T-helper 2 cell treated with Interferon-gamma antibody and Interleukin-4, amounts not matched to agents 100 ng/mL and 5 ng/mL, for 36 hours (primary cell): ENCODE data around the gene JAKMIP1. TPM values are rescaled to one million over a fixed set of nuclear protein-coding genes. Genes with fewer than 3 reads are reported as not detected.
"Not testable (repeated sequence)": the region's sequence is repeated elsewhere in the genome, so short reads cannot be mapped to it uniquely, and the experiment has no call there.

ENCODE experiments used
- intact Hi-C: fragments of 100-400 bp; cut with micrococcal nuclease; formaldehyde crosslinking; loops from one replicate; pipeline ENCODE4 v1.15.1; 2023
- total RNA-seq: library from RNA; stranded (reverse); gene quantifications from 2 replicates; pipeline ENCODE4 v1.2.3, GENCODE V29; 2022

JAKMIP1 gene
- total RNA-seq, 1 donor from 2014 or later: 18.5 TPM

DNA sequence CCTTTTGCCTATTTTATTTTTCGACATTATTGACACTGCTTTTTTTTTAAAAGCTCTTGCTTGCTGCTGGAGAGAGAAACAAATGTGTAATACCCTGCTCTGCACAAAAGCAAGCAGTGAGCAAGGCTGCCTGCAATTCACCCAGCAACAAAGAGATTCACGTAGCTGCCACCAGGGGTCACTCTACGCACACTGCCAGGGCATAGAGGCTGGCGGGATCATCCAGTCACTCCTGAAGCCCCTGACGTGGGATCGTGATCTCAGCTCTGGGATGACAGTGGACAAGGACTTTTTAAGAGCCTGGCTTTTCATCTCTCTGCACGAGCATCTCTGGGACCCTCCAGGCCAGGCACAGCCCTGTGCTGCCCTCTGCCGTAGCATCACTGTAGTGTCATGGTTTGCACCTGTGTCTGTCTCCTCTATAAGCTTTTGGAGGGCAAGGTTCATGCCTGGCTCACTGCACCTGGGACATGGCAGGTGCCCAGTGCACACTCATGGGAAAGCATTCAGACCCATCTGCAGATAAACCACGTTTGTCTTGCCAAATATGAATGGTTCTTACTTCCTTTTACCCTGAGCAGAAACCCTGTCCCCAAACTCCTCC lies 201.9 kb downstream of the JAKMIP1 start:
- intact Hi-C loops: loop anchor here (1.0 kb wide), 3 partner anchors 252 to 333 kb away; no protein-coding TSS in a partner anchor

DNA sequence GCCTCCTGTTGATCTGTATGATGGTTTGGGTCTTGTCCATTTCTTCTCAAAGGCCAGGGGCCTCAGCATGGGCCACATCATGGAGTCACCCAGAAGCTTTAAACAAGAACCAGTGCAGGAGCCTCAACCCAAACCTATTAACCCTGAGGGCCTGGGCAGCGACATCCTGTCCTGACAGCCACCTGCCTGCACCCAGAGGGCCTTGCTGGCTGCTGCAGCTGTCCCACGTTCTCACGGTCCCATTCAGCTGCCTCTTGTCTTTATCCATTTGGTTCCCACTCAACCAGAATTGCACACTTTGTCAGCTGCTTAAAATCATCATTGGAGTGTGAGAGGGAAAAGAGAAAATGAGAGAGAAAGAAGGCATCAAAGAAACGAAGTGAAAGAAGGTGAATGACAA lies 203.7 kb downstream of the JAKMIP1 start:
- intact Hi-C loops: no loop called here

DNA sequence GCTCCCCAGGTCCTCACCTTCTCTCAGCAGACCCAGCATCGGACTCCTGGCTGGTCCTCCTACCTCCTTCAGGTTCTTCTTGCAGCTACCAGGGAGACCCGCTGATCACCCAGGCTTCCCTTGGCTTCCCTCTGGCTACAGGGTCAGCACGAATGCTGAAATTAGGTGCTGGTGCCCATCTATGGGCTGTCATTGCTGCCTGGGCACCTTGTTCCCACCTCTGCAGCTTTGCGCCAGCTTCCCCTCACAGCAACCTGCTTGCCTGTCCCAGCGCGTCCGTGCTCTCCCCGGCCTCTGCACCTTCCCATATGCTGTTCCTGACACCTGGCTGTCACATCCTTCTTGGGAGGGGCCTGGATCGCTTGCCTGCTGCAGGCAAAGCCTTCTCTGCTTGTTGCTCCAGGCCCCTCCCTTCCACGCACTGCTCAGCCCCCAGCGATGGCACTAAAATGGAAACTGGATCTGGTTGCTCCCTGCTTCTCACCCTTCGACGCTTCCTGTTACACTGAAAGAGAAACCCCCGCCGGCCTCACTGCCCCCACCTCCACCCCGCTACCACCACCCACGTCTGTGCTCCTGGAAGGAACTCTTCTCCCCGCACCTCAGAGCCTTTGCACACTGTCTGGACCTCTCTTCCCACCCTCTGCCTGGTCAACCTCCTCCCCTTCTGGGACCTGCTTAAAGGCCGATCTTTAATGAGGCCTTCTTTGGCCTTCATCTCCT lies 204.3 kb downstream of the JAKMIP1 start:
- intact Hi-C loops: no loop called here

DNA sequence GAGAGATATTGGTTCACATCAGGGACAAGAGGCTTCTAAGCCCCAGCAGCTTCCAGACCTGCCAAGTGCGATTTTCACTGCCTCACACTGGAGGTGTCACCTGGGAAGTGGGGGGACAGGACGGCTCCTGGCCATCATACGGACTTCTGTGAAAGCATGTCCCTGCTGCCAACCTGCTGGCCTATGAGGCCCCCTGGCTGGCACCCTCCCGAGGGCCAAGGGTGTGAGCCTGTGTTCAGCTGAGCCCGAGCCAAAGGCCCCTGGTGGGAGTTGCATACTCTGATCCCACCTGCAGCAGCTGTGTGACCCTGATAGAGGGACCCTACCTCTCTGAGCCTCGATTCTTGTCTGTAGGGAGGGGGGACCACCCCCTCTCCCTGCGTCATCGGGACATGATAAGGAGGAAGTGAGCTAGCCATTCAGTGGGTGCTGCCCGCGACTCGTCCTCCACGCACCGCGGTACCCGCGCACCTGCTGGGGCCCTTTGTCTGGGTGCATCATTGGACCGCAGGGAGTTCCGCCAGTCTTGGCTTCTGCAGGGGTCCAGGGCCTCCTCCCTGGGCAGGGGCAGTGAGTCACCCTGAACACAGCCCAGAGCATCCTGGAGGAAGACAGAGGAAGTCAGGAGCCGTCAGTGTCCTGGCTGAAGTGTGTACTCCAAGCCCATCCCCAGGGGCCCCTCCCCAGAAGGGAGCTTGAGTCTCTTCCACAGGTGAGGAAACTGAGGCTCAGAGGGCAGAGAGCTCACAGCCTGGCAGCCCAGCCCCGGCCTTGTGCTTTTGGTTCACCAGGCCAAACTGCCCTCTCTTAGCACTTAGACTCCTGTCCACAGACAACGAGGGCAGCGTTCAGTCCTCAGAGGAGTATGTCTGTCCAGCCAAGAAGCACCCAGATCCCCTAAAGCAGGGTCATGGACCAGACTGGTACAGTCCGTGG lies 206.2 kb downstream of the JAKMIP1 start:
- intact Hi-C loops: no loop called here

DNA sequence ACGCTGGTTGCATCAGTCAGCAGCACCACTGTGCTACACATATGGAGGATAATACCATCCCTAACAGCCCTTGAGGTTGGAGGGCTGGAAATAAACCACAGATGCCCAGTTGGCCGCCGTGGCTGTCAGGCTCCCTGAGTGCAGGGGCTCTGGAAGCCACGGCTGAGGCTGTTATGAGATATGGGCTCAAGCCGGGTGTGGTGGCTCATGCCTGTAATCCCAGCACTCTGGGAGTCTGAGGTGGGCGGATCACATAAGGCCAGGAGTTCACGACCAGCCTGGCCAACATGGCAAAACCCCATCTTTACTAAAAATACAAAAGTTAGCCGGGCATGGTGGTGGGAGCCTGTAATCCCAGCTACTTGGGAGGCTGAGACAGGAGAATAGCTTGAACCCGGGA lies 207.0 kb downstream of the JAKMIP1 start:
- intact Hi-C loops: not testable (repeated sequence)

DNA sequence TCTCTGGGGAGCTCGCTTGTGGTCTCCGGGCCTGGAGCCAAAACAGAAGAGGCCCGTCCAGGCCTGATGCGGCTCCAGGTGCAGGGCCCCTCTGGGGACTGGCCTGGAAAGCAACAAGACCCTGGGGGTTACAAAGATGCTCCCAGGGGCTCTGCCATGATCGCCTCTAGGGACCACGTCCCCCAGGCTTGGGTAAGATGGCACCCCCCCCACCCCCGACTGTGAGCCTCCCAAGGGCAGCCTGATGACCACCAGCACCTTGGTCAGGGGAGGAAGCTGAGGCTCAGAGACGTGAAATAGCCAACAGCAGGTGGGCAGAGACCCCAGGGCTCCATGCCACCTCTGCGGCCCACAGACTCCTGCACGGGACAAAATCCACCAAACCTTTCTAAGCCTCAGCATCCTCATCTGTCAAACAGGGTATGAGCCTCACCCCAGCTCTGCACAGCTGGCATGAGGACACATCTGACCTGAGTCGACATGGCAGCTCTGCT lies 207.5 kb downstream of the JAKMIP1 start:
- intact Hi-C loops: no loop called here

DNA sequence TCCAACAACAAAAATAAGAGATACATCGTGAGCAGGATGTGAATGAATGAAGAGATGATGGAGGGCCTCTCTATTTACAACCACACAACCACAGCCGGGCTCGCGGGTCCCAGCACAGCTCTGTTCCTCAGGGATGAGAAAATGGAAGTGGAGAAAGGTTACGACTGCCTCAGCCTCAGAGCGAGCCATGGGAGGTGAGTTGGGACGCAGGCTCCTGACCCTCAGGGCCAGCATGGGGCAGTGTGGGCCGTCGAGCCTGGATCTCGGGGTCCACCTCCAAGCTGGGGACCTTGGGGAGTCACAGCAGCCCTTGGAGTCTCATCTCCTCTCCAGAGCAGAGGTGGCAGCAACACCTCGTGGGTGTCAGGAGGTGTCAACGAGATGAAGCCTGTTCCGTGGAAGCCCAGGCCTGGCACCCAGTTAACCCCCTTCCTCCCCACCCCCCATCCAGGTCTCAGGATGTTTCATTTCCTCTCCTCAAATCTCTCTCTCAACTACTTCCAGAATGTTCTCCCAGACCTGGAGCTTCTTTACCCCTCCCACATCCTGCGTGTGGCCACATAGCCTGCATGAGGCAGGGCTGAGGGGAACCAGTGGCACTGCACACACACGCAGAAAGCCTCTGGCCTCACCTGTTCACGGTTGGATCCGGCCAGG lies 208.1 kb downstream of the JAKMIP1 start:
- intact Hi-C loops: no loop called here

DNA sequence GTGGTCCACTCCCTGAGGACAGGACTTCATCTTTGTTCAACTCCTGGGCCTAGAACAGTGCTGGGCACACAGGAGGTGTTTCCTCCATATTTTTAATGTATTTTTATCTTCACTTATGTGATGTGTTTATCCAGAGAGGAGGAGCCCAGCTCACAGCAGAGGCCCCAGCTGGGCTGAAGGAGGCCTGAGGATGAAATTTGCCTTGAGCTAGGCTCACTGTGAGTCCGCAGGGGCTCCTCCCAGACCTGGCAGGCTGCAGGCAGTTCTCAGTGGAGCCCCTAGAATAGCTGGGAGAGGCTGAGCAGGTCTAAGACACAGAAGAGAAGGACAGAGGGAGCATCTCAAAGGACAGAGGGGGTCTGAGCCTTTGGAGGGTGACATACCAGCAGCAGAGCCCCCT lies 208.9 kb downstream of the JAKMIP1 start:
- intact Hi-C loops: no loop called here

DNA sequence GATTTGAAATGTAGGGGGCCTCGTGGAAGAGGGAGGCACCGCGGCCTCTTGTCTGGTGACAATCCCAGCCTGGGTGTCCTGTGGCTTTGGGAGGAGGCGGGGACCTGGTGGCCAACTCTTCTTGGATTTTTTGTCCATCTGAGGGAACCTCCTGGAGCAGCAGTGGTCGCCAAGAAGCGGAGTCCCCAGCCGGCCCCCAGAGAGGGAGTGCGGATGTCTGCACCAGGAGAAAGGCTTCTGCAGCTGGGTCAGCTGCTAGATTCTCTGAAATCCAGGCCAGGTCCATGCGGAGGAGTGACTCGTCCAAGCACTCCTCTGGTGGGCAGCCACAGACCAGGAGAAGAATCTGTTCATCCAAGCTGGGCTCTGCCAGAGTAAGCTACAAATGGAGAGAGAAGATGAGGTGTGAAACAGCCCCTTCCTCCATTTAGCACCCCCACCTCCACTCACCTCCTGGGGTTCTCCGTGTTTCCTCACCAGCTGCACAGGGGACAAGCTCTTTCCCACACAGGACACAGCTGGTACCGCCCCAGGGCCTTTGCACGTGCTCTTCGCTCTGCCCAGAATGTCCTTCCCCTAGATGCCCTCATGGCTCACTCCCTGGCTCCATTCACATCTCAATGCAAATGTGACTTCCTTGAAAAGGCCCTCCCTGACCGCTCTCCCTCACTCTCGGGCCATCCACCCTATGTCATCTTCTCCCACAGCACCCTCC lies 209.7 kb downstream of the JAKMIP1 start:
- intact Hi-C loops: no loop called here

DNA sequence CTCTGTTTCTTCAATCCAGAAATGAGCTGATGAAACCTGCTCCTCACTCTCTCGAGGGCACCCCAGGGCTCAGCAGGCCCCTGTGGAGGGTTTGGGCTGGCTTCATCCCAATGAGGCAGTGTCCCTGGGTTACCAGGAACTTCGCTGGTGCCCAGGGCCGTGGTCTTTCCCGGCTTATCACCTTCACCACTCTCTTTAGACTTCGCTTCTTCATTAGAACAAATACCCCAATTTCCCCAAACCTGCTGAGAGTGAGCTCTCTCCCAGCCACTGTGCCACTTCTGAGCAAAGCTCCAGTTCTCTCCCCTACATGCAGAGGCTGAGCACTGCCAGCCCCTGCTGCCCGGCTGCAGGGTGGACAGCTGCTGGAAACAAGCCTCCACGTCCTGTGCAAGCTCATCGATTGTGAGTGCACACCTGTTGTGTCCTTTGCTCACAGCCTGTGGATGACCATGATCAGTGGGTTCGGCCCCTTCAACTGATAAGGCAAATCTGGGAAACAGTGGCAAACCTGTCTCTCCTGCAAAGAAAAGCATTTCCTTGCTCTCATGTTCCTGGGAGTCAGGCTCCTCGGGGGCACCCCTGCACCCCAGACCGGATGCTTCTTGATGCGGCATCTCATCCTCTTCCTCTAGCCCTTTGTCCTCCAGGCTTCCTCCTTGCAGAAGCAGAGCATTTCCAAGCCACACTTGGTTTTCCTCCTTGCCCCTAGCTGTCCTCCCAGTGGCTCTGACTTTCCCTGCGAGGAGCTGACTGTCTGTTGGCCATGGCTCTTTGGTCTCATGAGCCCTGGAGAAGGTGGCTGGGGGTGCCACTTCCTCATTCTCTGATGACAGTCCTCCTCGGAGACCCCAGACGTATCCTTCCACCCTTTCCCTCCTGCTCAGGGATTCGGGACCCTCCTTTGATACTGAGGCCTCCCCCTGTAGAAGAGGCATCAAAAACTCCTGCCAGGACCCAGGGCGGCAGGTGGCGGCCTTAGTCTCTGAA lies 210.8 kb downstream of the JAKMIP1 start:
- intact Hi-C loops: no loop called here

DNA sequence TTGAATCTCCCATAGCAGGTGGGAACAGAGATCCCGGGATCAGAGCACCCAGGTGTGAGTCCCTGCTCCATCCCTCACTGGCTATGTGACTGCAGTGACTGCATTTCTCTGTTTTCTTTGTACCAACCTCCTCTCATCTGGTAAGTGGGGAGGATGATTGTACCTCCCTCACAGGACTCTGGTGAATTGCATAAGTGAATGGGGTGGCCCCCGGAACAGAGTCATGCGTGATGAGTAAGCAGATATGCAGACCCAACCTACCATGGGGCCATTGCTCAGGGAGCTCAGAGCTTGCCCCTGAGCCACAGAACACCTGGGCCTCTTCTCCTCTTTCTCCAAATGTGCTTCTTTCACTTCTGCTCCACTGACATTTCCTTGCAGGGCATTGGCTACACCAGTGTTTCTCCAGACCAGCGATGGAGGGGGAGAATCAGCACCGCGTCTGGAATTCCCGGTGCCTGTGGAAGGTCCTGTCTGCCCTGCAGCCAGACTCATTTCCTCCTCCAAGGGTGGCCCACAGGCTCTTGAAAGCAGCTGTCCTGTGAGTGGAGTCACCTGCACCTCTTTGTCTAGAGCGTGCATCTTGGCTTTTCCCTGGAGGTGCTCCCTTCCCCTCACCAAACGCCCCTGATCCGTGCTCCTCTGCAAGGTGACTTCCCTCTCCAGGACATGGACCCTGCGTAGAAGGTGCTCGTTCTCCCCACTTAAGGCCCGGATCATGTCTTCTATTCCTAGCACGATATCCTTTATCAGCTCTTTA lies 212.1 kb downstream of the JAKMIP1 start:
- intact Hi-C loops: no loop called here

DNA sequence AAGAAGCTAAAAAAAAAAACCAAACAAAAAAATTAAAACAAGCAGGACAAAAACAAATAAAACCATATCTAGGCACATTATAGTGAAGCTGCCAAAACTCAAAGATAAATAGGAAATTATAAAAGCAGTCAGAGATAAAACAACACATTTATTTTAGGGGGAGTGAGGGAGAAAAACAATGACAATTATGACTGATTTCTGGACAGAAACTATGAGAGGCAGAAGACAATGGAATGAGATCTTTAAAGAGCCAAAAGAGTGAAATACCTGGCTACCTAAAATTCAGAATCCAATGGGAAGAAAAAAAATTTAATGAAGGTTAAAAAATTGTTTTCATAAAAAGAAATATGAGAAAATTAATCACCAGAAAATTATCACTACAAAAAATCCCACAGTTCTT lies 215.5 kb downstream of the JAKMIP1 start:
- intact Hi-C loops: no loop called here

DNA sequence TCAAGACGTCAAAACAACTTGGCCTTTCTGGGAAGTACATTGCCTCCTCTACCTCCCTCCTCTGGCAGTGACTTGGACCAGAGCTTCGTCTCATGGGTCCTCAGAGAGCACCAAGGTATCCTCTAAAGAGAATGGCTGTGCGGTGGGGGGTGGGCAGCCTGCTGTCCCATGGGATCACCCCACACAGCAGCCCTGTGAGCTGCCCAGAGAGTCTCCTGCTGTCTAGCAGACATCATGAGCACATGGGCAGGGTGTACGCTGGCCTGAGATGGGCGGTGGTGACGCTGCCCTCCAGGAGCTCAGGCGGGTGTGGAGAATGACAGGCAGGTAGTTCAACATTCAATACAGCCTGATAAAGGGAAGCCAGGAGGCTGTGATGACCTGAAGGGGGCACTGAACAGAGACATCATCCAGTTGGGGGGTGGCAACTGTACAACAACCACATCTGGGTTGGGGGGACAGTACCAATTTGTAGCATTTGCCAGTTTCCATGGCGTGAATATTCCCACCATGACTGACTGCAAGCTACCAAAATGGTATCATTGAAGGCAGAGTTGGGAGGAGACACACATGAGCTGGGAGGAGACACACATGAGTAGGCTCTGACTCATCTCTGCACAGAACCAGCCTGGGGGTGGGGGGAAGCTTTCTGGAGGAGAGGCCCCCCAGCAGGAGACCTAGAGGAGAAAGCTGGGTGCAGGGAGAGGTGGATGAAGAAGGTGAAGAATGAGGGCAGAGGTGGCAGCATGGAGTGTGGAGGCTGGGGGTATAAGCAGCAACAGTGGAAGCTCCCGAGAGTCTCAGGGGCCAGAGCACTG lies 218.0 kb downstream of the JAKMIP1 start:
- intact Hi-C loops: no loop called here

DNA sequence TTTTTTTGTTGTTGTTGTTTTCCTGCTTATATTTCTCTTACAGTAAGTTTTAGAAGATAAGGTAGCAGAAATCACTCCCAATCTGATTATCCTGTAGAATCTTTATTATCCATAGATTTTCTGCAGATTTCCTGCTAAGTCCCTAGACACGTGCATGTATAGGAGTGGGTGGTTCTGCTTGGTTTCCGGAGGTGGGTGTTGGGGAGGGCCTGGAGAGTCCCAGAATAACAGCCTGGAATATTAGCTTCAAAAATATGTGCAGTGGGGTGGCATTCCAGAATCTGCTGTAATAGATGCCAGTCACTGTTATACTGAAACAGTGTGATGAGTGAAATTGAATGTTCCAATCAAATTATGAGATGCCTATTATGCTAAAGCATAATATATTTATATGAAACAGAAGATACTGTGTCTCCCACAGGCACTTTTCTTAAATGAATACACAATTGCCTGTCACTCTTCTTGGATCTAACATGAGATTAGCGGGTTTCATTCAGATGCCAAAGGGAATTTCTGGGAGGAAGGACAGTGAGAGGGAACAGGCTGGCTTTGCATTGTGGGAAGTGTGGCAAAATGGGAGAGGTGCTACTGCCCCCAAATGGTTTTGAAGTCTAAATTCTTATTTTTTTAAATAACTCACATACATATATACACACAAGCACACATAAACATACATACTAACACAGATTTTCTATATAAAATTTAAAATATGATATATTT lies 219.8 kb downstream of the JAKMIP1 start:
- intact Hi-C loops: no loop called here

DNA sequence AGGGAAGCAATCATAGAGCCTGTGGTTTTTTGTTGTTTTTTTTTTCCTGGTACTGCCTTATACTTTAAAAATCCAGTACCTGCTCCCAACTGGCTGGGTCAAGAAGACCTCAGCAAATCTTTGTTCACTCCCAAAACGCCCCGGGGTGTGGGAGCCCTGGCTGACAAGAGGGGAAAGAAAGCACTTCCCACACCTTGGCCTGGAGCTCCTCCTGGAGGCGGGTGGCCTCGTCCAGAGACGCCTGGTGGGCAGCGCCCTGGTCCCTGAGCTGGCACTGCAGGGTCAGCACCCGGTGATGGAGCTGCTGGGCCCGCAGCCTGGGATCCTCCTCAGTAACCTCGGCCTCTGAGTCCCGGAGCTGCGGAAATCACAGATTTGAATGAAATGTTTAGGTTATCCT lies 220.4 kb downstream of the JAKMIP1 start:
- intact Hi-C loops: no loop called here

DNA sequence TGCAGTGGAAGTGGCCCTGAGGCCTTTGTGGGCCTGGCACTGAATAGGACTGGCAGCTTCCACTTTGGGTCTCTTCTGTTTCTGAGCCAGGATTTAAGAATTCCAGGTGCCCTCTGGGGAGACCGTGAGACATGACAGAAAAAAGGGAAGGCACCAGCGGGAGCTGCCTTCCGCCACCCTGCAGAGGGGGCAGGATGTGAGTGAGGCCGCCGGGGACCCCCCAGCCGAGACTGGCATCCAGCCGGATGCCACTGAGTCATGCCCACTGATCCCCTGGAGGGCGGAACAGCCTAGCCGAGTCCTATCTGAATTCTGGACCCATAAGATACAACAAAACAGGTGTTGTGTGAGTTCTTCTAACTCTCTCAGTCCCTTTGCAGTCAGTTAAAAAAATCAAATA lies 223.4 kb downstream of the JAKMIP1 start:
- intact Hi-C loops: no loop called here

DNA sequence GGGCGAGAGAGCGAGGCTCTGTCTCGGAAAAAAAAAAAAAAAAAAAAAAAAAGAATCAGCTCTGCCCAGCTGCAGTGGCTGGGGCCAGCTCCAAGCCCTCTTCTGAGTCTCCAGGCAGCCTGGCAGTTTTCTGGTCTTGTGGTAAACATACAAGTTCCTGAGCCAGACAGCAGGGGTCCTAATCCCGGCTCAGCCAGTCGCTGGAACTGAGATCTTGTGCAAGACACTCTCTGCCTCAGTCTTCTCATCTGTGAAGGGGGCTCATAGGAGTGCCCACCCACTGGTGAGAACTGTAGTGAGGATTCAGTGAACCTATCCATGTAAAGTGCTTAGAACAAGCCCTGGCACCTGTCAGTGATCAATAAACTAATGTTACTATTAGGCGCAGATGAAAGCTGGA lies 223.9 kb downstream of the JAKMIP1 start:
- intact Hi-C loops: no loop called here
